HL-60/S4 treated with retinoic acid at 250 ng/mL for 4 days and 3 days (cell line): ENCODE data around the gene PRRG4.
"Not testable (repeated sequence)": the region's sequence is repeated elsewhere in the genome, so short reads cannot be mapped to it uniquely, and the experiment has no call there.

Experiments used
- in situ Hi-C: fragments of 300-500 bp; cut with MboI; formaldehyde crosslinking; loops from 2 replicates; pipeline ENCODE4 v1.7.0; 2022; ENCODE audit warnings: low sequenced_read_pairs

The PRRG4 gene

DNA sequence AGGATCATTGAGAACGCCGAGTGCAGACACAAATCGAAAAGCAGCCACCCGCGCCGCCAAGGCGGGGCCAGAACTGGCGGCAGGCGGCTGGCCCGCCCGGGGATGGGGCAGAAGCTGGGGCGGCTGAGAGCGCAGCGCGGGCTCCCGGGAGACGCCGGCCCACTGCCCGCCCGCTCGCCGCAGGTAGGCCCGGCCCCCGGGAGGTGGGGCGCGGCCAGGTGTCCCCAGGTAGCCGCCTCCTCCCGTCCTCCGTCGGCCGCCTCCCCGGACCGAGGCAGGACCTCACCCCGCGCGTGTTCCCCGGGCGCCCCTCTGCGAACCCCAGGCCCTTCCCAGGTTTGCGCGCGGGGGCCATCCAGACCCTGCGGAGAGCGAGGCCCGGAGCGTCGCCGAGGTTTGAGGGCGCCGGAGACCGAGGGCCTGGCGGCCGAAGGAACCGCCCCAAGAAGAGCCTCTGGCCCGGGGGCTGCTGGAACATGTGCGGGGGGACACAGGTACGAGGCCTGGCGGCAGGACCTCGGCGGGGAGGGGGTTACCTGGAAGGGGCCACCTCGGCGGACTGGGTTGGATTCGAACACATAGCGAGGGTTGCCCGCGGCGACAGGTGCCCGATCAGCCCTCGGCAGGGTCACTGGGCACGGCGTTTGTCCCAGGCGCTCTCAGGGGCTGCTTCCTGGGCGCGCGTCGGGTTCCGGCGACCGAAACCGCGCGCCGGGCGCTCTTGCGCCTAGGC lies at the start of gene PRRG4:
Gene PRRG4, plus strand, starts transcription at position 248 of the 733 bp plus-strand sequence. CDS start 603 bp downstream, outside the sequence.
- in situ Hi-C loops: no loop called here

DNA sequence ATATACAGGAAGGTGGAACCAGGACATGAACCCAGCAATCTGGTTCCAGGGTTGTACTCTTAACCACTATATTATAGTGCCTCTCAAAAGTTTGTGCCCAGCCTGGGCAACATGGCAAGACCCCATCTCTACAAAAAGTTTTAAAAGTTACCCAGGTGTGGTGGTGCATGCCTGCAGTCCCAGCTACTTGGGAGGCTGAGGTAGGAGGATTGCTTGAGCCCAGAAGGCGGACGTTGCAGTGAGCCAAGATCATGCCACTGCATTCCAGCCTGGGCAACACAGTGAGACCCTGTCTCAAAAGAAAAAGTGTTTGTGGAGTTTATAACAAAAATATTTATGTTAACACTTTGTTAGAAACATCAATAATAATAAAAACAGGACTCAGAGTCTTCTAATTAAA lies 48.9 kb upstream of the PRRG4 start:
- in situ Hi-C loops: not testable (repeated sequence)

DNA sequence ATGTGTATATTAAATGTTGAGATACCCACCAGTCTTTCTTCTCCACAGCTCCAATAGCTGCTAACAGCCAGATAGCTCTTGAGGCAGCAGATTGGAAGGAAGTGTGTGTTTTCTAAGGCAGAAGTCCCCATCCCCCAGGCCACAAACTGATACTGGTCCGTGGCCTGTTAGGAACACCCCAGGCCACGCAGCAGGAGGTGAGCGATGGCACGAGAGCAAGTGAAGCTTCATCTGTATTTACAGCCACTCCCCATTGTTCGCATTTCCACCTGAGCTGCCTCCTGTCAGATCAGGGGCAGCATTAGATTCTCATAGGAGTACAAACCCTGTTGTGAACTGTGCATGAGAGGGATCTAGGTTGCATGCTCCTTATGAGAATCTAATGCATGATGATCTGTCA lies 48.0 kb upstream of the PRRG4 start:
- in situ Hi-C loops: no loop called here

DNA sequence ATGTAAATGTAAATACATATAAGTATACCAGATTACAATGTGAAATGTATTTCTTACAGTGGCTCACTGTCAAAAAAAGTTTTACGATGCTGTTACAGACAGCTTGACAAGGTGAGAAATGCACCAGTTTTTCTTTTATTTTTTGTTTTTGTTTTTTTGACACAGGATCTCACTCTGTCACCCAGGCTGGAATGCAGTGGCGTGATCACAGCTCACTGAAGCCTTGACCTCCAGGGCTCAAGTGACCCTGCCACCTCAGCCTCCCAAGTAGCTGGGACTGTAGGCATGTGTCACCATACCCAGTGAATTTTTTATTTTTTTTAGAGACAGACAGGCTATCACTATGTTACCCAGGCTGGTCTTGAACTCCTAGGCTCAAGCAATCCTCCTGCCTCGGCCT lies 44.5 kb upstream of the PRRG4 start:
- in situ Hi-C loops: no loop called here

DNA sequence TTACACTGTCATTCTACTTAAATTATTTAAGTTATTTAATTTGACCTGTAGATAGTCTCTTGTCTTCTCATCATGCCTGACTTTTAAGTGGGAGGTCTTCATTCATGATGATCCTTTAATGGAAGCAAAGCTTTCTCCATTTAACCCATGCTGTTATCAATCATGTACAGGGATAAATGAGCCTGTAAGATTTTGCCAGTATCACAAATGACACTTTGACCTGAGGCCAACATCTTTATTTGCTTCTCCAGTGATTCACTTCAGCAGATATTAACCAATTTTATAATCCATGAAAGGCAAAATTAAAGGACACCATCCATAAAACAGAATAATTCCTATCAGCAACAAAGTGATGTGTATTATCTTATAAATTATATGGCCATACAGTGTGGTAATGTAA lies 42.9 kb upstream of the PRRG4 start:
- in situ Hi-C loops: no loop called here

DNA sequence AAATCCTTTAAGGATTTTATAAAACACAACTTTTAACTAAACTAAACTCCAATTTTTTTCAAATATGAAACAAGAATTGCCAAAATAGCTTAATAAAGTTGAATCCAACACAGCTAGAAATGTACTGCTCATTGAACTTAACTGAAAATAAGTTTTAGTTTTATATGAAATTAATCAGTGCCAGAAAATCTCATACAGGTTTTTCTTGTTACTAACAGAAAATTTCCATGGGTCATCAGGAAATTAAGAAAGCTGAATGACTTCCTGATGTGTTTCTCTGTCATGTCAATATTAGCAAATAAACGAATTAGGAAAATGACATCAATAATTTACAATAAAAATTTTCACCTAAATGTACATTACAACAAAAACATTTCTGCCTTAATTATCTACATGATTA lies 38.8 kb upstream of the PRRG4 start:
- in situ Hi-C loops: no loop called here

DNA sequence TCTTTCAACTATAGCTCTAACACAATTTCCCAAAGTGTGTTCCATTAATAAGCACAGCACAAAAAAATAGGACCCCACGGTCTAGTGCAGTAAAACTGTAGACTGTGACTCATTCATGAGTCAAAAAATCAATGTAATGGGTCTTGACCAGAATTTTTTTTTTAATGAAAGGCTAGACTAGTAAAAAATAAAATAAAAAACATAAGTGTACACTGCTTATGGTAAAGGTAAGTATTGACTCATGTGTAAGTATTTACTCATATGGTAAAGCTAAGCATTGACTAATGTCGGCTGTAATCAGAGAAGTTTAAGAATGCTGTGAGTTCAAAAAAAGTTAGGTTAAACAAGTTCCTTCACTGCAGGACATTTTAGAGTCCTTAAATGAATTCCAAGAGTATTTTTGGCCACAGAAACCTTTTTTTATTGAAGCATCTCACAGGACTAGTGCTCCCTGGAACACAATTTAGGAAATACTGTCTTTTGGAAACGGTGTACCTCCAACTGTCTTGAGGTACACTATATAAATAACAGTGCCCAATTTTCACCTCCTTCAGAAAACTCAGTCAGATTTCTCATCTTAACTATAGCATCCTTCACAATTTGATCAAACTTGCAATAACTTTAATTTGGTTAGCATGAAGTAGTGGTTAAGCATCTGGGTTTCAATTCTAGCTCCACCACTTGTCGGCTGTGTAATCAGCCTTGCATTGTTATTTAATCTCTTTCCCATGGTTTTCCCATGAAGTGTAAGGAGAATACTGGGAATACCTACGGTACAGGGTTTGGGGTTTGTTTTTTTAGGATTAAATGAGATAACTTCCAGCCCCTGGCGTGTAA lies 37.4 kb upstream of the PRRG4 start:
- in situ Hi-C loops: no loop called here

DNA sequence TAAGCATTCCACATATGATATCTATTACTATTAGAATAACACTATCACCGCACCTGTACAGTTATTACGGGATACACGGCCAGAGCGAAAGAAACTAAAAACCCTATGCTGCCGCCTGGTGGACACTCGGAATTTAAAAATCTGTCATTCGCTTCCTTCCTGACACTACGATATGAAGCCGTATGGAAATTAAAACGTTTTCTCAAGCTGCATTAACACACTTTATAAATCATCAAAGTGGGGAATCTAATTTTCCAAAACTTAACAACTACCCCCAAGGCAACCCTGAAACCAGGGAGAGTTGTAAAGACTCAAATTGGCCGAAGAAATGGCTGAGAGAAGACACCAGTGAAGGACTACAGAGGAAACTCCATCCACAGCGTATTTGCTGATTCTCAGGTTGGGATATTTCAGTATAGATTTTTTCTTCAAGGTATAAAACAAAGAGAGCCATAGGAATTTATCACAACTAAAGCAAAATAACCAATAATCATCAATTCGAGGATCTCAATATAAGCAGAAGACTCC lies 36.7 kb upstream of the PRRG4 start:
- in situ Hi-C loops: no loop called here

DNA sequence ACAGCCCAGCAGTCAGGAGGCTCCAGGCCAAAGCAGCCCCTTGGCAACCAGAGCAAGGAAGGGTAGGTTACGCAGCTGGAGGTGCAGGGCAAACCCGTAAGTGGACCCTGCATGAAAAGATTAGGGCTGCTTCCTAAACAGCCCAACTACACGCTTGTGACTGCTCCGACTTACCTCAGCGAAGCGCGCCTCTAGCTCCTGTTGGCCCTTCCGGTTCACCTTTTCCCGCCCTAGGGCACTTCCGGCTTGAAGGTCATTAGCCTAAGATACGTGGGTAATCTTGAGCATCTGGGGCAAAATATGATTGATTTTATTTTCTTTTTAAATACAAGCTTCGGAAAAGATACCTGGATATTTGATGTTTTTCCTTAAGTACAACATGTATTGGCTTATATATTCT lies 35.3 kb upstream of the PRRG4 start, which contains the start of gene CCDC73:
Gene CCDC73, minus strand, starts transcription at position 224 of the 400 bp plus-strand sequence. CDS start 34,419 bp downstream, outside the sequence.
- in situ Hi-C loops: no loop called here

DNA sequence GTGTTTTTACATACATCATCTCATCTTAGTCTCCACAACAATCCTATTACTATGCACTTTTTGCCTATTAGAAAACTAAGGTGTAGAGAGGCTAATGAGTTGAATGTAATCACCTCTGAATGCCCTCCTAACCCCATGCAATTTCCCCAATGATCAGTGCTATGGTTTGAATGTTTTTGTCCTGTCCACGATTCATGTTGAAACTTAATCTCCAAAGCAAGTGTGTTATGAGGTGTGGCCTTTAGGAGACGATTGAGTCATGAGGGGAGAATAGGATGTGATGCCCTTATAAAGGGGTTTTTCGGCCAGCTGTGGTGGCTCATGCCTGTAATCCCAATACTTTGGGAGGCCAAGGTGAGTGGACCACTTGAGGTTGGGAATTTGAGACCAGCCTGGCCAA lies 33.3 kb upstream of the PRRG4 start:
- in situ Hi-C loops: no loop called here

DNA sequence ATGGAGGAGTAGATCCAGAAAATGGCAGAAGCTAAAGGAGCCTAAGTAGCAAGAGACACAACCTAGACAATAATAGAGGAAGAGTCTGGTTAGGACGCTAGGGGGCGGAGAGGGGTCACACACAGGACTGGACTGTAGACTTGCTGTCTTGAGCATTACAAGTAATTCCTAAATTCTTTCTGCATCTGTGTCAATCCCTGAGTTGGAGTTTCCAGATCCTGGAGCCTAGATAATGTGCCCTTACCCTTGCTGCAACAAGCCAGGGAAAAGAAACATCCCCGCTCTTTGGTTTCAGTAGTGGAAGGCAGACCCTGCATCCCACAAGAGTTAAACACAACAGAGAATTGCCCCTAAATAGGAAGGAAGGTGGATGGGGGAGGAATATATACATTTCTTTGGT lies 20.4 kb upstream of the PRRG4 start:
- in situ Hi-C loops: no loop called here

DNA sequence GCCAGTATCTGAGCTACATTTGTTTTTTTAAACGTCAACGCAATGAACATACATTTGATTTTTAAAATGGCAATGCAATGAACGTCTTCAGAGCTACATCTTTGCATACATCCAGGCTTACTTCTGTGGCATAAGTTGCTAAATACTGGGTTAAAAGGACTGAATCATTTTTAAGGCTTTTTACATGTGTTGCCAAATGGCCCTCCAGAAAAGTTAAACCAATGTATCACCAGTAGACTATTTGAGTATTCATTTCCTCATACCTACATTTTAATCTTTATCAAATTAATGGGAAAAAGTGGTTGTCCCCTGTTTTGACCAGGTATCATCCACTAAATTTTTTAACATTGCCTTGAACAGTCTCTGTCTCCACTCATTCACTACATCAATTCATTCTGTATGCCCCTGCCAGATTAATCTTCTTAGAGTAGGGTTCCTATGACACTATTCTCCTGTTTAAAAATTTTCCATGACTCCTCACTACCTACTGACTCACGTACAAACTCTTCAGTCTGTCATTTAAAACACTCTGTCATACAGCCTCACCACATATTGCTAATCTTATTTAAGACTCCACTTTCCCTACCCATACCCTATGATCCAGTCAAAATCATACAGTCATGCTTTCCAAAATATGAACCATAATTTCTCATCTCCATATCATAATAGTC lies 12.4 kb upstream of the PRRG4 start:
- in situ Hi-C loops: no loop called here

DNA sequence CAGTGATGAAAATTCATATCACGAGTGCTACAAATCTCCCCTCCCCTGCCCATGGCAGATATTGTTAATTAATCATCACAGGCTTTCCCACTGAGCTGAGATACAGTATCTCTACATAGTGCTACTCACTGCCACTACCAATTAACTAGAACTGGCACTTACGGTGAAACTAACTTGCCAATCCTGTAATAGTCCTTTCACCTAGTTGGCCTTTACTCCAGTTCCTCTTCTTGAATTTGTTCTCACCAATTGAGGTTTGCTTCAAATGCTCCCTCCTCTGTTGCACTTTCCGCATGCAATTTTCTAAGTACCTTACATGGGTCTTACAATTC lies 11.9 kb upstream of the PRRG4 start:
- in situ Hi-C loops: no loop called here

DNA sequence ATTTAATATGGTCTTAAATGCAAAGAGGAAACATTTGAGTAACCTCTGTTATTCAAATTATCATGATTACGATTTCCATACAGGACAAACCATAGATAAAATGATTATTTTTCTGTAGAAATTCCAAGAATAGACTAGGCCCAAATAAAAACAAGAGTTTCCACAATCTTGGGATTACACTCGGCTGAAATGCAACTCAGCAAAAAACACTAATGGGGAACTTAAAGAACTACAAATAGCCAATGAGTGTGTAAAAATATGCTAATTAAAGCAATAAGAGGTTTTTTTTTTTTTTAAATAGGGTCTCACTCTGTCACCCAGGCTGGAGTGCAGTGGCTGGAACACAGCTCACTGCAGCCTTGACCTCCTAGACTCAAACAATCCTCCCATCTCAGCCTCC lies 10.5 kb upstream of the PRRG4 start:
- in situ Hi-C loops: no loop called here

DNA sequence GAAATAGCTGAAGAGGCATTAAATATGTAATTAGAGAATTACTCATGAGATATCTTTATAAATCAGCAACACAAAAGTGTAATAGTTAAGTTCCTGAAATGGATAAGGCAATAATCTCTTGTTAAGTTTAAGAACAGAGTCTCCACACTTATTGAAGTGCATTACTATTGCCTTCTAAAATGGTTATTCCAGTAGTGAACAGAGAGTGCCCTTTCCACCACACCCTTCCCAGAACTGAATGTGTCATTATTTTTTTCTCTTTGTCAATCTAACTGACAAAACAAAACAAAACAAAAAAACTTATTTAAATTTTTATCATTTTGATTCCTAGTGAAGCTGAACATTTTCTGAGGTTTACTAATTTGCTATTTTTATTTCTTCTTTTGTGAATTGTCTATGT lies 9.2 kb upstream of the PRRG4 start:
- in situ Hi-C loops: no loop called here

DNA sequence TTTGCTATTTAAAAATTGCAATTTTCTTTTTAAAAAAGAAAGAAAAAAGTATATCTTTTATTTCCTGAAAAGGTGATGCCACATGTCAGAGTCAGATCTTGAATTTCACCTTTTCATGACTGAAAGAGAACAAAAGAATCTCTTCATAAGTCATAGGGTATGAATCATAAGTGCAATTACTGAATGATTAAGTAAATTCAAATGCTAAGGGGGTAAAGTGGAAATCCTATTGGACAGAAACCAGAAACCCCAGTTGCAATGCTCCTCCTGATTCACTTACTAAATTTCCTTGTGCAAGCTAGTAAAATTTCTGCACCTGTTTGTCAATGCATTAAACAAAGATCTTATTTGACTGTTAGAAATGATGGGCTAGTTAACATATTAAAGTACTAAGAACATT lies 8.2 kb upstream of the PRRG4 start:
- in situ Hi-C loops: no loop called here

DNA sequence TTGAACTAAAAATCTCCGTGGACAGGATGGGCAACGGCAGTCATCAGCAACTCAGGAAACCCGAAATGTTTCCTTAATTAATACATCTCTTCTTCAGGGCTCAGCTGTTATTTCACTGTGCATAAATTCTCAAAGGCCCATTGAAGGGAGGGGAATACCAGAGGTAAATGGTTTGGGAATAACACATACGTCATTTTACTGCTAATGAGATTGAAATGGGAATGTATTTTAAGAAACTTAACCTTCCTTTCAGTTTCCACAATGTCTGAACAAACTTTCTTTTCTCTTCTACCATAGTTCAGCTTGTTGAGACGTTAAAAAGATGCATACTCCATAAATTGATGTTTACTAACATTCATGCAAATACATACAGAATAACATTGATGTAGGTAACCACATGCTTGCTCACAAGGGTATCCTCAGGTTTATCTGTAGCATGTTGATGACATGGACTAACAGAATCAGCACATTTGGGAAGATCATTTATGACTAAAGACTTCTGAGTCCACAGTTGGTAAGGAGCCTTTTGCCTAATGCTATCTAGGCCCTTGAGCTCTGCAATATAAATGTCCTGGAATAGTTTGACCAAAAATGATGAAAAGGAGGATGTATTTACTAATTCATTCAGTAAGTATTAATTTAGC lies 7.7 kb upstream of the PRRG4 start:
- in situ Hi-C loops: no loop called here

DNA sequence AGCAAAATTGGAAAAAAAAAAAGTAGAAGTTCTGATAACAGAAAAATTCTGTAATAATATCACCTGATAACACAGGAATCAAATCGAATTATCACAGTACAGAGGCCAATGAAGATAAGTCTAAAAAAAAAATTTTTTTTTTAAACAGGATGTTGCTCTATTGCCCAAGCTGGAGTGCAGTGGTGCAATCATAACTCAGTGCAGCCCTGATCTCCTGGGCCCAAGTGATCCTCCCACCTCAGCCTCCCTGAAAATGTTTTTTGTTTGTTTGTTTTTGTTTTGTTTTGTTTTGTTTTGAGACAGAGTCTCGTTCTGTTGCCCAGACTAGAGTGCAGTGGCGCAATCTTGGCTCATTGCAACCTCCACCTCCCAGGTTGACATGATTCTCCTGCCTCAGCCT lies 6.1 kb upstream of the PRRG4 start:
- in situ Hi-C loops: not testable (repeated sequence)

DNA sequence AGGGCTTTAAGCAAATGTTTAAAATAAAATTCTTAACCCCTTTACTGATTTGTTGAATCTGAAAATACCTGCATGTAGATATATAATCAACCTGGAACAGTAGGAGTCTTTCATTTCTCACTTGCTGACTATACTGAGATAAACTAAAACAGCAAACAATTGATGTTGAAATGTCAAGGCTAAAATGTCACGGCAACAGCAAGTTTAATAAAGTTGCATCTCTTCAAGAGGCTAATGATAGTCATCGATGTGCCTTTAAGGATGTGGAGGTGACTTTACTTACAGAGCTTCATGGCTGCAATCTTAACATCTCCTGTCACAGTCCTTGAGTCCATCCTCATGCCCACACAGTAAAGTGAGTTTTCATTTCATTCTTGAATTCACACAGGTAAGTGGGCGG lies 3.6 kb upstream of the PRRG4 start:
- in situ Hi-C loops: no loop called here

DNA sequence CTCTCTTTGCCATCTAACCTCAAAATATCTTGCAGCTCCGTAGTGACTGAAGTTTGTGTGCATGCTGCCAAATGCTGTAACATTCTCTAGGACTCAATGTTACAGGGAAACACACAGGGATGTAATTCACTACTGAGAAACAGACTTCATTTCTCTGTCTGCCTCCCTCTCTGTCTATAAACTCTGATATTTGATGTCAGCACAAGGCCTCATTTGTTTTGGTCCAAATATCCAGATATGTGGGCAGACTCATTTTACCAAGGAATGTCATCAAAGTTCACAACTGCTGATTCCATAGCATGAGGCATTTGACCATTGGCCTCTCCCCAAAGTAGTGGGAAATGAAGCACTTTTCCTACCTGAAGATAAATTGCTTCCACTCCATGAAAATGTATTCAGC lies 2.5 kb upstream of the PRRG4 start:
- in situ Hi-C loops: no loop called here

DNA sequence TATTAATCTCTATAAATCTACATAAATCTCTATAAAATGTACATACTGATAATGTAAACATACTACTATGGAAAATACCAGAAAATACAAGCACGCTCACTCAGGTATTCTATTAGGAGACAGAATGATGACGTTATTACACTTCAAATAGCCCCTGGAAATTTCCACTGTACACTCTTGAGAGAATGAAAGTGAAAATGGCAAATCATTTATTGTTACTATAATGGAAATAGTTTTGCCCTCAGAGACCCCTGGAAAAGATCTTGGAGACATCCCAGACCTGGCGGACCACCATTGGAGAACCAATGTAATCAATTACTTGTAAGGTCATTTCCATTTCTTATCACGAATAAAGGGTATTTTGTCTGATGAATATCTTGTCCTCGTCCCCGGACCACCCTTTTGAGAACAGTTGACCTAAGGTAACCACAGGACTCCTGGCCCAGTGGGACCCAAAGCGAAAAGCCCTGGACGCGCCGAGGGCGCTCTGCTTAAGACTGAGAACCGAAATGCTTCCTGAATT lies 509 bp upstream of the PRRG4 start:
- in situ Hi-C loops: no loop called here
